Central memory CD8-positive, alpha-beta T cell (primary cell): ENCODE results near the gene PRLR.

Experiments used
- ATAC-seq: fragments of 150-1000 bp; cut with Tn5 transposase; replicated peaks from 2 replicates; pipeline ENCODE4 v1.10.0; 2022; ENCODE audit warnings: mild to moderate bottlenecking, moderate FRiP score, moderate number of reproducible peaks; ENCODE audit not compliant: poor library complexity, severe bottlenecking; ENCODE audit errors: extremely low read depth
- DNase-seq, 2 donors: peaks; one replicate each; pipeline ENCODE4 v3.0.0; 2021; ENCODE audit warnings: low spot score in 2 of 2
- H3K27ac Mint-ChIP-seq: one replicate; pipeline ENCODE4 v1.8.0; 2022; ENCODE audit warnings: low read depth, mild to moderate bottlenecking, moderate library complexity, mixed read lengths
- H3K27me3 Mint-ChIP-seq: one replicate; pipeline ENCODE4 v1.8.0; 2022; ENCODE audit warnings: mixed read lengths
- H3K36me3 Mint-ChIP-seq: one replicate; pipeline ENCODE4 v1.8.0; 2022; ENCODE audit warnings: mild to moderate bottlenecking, moderate library complexity, mixed read lengths; ENCODE audit not compliant: insufficient read depth
- H3K4me1 Mint-ChIP-seq: one replicate; pipeline ENCODE4 v1.8.0; 2022; ENCODE audit warnings: mixed read lengths
- H3K4me3 Mint-ChIP-seq: one replicate; pipeline ENCODE4 v1.8.0; 2022; ENCODE audit warnings: mild to moderate bottlenecking, moderate library complexity, mixed read lengths
- H3K9me3 Mint-ChIP-seq: one replicate; pipeline ENCODE4 v1.8.0; 2022; ENCODE audit warnings: mixed read lengths

Gene PRLR

DNA sequence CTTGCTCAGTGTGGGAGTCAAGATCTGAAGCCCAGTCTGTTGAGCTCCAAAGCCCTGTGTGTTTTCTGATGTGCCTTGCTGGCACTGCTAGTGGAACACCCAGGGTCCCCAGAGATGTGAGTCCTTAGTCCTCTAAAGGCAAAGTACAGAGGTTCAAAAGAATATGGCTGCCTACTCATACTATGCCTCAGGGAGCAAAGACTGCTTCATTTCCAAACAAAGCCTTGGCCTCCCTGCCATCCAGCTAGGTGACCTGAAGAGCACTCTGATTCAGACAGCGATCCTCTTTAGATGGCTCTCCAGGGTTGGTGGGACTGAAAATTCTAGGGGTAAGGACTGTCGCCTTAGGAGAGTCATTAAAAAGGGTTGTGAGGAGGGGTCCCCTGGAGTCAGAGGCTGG lies 2.0 kb downstream of the PRLR start:
- ATAC-seq (no peak), DNase-seq (no peak)
- peaks cover 96% of the 10 kb centered on the region for H3K27me3 Mint-ChIP-seq
- no peaks in the 10 kb centered on the region for H3K36me3 Mint-ChIP-seq
- H3K27ac Mint-ChIP-seq, result no peak overlapping the region
- no peaks in the 10 kb centered on the region for H3K9me3 Mint-ChIP-seq
- no peak overlapping the region for H3K4me3 Mint-ChIP-seq
- peaks cover 8% of the 10 kb centered on the region for H3K4me1 Mint-ChIP-seq

DNA sequence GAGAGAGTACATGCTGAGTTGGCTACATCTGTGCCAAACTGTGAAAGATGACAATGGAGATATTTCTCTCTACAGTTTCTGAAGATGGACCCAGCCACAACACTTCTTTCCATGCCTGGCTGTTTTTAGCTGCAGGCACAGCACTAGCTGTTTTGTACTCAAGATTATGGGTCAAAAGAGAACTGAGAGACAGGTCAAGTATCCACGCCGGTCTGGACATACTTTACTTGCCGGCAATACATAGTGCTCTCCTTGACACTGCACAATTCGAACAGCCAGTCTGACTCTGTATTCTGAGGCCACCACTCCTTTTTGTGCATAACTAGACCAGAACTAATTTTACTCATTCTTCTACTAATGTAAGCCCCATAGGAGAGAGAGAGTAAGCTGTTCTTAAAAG lies 2.6 kb downstream of the PRLR start:
- ATAC-seq, result no peak
- H3K4me1 Mint-ChIP-seq, result peaks cover 8% of the 10 kb centered on the region

DNA sequence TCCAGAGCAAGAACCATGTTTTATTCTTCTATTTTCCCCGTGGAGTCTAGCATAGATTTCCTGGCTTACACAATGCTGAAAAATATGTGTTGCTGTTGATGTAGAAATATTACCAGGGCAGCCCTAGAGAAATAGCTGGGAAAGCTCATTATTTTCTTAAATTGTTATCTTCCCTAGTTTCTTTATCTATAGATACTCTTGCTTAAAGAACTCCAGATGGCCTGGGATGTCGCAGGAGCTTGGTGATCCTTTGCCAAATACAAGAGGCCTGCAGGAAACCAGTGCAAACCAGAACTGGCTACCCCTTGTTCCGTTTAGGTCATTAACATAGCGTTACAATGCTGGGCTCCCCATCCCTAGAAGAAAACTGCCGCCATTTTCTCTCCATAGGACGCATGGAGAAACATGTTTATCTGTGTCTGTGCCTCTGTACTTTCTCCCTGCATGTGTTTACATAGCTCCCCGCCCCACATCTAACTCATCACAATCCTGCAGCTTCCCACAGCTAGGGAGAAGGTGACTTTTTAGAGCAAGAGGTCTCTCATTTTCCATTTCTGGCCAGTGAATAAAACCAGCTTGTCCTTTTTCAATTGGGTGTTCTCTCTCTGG lies 6.4 kb downstream of the PRLR start:
- no peak for DNase-seq
- no peak overlapping the region for H3K4me3 Mint-ChIP-seq
- no peak for ATAC-seq
- no peak overlapping the region for H3K27ac Mint-ChIP-seq
- peaks cover 76% of the 10 kb centered on the region for H3K27me3 Mint-ChIP-seq
- H3K9me3 Mint-ChIP-seq, result no peaks in the 10 kb centered on the region
- no peaks in the 10 kb centered on the region for H3K4me1 Mint-ChIP-seq
- H3K36me3 Mint-ChIP-seq, result no peaks in the 10 kb centered on the region

More for the DNA sequence above, 2.6 kb downstream of the PRLR start:
- Mint-ChIP-seq H3K9me3 (no peaks in the 10 kb centered on the region), H3K27ac (no peak overlapping the region), H3K36me3 (no peaks in the 10 kb centered on the region), H3K27me3 (peaks cover 94% of the 10 kb centered on the region), H3K4me3 (no peak overlapping the region)
- DNase-seq, result no peak

DNA sequence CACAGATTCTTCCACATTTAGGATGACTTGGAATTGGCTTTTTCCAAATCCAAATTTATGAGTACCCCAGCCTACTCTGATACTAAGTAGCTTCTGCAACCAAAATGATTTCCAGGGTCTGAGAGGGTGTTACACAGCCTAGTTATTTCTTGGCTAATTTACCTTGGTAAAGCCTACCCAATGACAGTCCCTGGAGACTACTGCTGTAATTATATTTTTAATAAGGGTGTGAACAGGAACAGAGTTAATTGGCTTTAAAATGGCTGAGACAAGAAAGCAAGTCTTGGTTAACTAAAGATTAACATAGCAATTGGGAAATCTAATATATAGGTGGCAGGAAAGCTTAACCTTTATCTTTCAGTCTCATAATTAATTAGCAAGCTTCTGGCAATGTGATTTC lies 9.3 kb downstream of the PRLR start:
- H3K9me3 Mint-ChIP-seq, result no peaks in the 10 kb centered on the region
- H3K36me3 Mint-ChIP-seq, result no peaks in the 10 kb centered on the region
- no peak for ATAC-seq
- DNase-seq, result no peak
- H3K4me1 Mint-ChIP-seq, result no peaks in the 10 kb centered on the region
- peaks cover 47% of the 10 kb centered on the region for H3K27me3 Mint-ChIP-seq
- H3K27ac Mint-ChIP-seq, result no peak overlapping the region
- H3K4me3 Mint-ChIP-seq, result no peak overlapping the region

- H3K36me3 Mint-ChIP-seq, result no peaks in the 10 kb centered on the region
- H3K27me3 Mint-ChIP-seq, result peaks cover 28% of the 10 kb centered on the region
- no peaks in the 10 kb centered on the region for H3K9me3 Mint-ChIP-seq
- ATAC-seq (no peak), DNase-seq (no peak)
- no peak overlapping the region for H3K4me3 Mint-ChIP-seq
- H3K4me1 Mint-ChIP-seq, result no peaks in the 10 kb centered on the region
- no peak overlapping the region for H3K27ac Mint-ChIP-seq
Observed at GRCh38 chr5:35218981-35219380, 11.3 kb downstream of the PRLR start.

- no peaks in the 10 kb centered on the region for H3K27me3 Mint-ChIP-seq
- H3K27ac Mint-ChIP-seq, result no peak overlapping the region
- DNase-seq, result no peak
- H3K9me3 Mint-ChIP-seq, result no peaks in the 10 kb centered on the region
- no peaks in the 10 kb centered on the region for H3K4me1 Mint-ChIP-seq
- no peaks in the 10 kb centered on the region for H3K36me3 Mint-ChIP-seq
- H3K4me3 Mint-ChIP-seq, result no peak overlapping the region
- ATAC-seq, result no peak
Observed at GRCh38 chr5:35214051-35214450, 16.2 kb downstream of the PRLR start.

DNA sequence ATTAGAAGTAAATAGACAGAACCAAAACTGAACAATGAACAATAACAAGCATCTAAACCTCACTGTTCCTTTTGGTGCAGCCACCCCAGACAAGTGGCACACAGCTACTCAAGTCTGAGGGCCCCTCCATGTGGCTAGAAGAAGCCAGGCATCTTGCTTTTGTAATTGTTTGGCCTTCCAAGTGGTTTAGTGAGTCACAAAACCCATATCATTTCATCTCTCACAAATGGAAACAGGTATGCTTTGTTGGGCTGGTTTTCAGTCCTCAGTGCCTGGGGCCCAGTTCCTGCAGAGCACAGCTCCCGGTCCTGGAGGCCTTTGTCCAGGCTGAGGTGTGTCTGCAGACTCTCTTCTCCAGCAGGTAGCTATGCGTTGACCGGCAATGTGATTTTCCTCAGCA lies 16.7 kb downstream of the PRLR start:
- H3K27ac Mint-ChIP-seq, result no peak overlapping the region
- no peaks in the 10 kb centered on the region for H3K9me3 Mint-ChIP-seq
- ATAC-seq, result no peak
- H3K4me1 Mint-ChIP-seq, result no peaks in the 10 kb centered on the region
- H3K36me3 Mint-ChIP-seq, result no peaks in the 10 kb centered on the region
- H3K27me3 Mint-ChIP-seq, result peaks cover under 1% of the 10 kb centered on the region
- H3K4me3 Mint-ChIP-seq, result no peak overlapping the region
- DNase-seq, result no peak

- H3K27ac Mint-ChIP-seq, result no peak overlapping the region
- no peaks in the 10 kb centered on the region for H3K36me3 Mint-ChIP-seq
- DNase-seq (no peak), ATAC-seq (no peak)
- H3K9me3 Mint-ChIP-seq, result no peaks in the 10 kb centered on the region
- H3K4me3 Mint-ChIP-seq, result no peak overlapping the region
- no peaks in the 10 kb centered on the region for H3K4me1 Mint-ChIP-seq
- peaks cover 11% of the 10 kb centered on the region for H3K27me3 Mint-ChIP-seq
Observed at GRCh38 chr5:35212122-35212982, 17.9 kb downstream of the PRLR start.

DNA sequence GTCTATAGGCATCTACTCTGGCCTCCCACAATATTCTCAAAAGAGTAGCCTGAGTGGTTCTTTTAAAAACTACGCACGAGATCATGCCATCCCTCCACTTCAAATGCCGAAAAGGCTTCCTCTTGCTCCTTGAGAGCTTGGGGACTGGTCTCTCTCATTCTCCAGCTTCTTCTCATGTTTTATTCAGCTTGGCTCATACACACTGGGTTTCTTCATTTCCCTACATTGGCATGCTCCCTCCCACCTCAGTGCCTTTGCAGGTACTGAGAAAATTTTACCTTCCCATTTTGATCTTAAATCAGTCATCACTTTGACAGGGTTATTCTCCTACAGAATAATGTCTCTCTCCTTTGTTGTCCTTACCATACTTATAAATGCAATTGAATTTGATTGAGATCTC lies 20.4 kb downstream of the PRLR start:
- Mint-ChIP-seq H3K27me3 (peaks cover 21% of the 10 kb centered on the region), H3K9me3 (no peaks in the 10 kb centered on the region), H3K4me1 (no peaks in the 10 kb centered on the region), H3K4me3 (no peak overlapping the region), H3K27ac (no peak overlapping the region), H3K36me3 (no peaks in the 10 kb centered on the region)
- DNase-seq (no peak), ATAC-seq (no peak)

DNA sequence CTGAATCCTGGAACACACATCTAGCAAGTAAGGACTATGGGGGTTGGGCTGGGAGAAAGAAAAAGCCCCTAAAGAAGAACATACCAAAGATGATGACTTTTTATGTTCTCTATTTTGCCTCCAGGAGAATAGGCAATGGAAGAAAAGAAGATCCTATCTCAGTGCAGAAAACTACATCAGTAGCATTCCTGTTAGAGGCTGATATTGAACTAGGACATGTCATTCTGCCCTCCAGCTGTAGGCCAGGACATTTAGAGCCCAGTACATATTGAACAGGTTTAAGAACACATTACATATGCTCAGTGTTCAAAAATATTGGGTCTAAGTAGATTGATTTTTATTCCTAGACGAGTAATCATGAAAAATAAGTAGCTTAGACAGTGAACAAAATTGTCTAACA lies 24.7 kb downstream of the PRLR start:
- DNase-seq (no peak), ATAC-seq (no peak)
- Mint-ChIP-seq H3K4me1 (no peaks in the 10 kb centered on the region), H3K36me3 (no peaks in the 10 kb centered on the region), H3K27ac (no peak overlapping the region), H3K9me3 (no peaks in the 10 kb centered on the region), H3K4me3 (no peak overlapping the region), H3K27me3 (peaks cover 30% of the 10 kb centered on the region)

GRCh38 chr5:35205186-35205585 lies 25.1 kb downstream of the PRLR start:
- H3K27ac Mint-ChIP-seq, result no peak overlapping the region
- H3K27me3 Mint-ChIP-seq, result peaks cover 30% of the 10 kb centered on the region
- no peaks in the 10 kb centered on the region for H3K9me3 Mint-ChIP-seq
- H3K36me3 Mint-ChIP-seq, result no peaks in the 10 kb centered on the region
- H3K4me1 Mint-ChIP-seq, result no peaks in the 10 kb centered on the region
- no peak overlapping the region for H3K4me3 Mint-ChIP-seq
- DNase-seq (no peak), ATAC-seq (no peak)

GRCh38 chr5:35203403-35203802 lies 26.9 kb downstream of the PRLR start:
- Mint-ChIP-seq H3K27me3 (peaks cover 35% of the 10 kb centered on the region), H3K4me1 (no peaks in the 10 kb centered on the region), H3K27ac (no peak overlapping the region), H3K36me3 (no peaks in the 10 kb centered on the region), H3K4me3 (no peak overlapping the region), H3K9me3 (no peaks in the 10 kb centered on the region)
- ATAC-seq (no peak), DNase-seq (no peak)
